Measurements from ENCODE around the gene MADCAM1. TPM values are rescaled to one million over a fixed set of nuclear protein-coding genes. Genes with fewer than 3 reads are reported as not detected.

Gene MADCAM1
- polyA plus RNA-seq, 1 experiment = not detected

GRCh38 chr19:524062-524674, 27.9 kb downstream of the MADCAM1 start:
- CTCF ChIA-PET = interaction anchor here (1.1 to 1.8 kb wide), 2 partner anchors 14 to 18 kb away, joined by 4 to 7 read pairs; no protein-coding TSS in a partner anchor
- H3K4me3 ChIP-seq (ENCODE audit: low read depth, low read length) = no peak overlapping the region
- POLR2A ChIA-PET = no interaction called here
- DNase-seq (ENCODE audit: low read depth, low spot score) = no peak
- H3K9me3 ChIP-seq (ENCODE audit: control insufficient read depth, insufficient read depth, low read length) = peaks cover 31% of the 10 kb centered on the region
- no peak overlapping the region for H3K27ac ChIP-seq (ENCODE audit: low read depth, low read length)
- TF ChIP-seq CTCF (IDR thresholded peaks at IDR 0.05; ENCODE audit: low read depth, low read length) = no peak
- H3K27me3 ChIP-seq (ENCODE audit: control insufficient read depth, insufficient read depth, low read length) = peaks cover 5% of the 10 kb centered on the region

- POLR2A ChIA-PET = no interaction called here
- Histone ChIP-seq H3K9me3 (ENCODE audit: control insufficient read depth, insufficient read depth, low read length) (peaks cover 25% of the 10 kb centered on the region), H3K27ac (ENCODE audit: low read depth, low read length) (no peak overlapping the region), H3K4me3 (ENCODE audit: low read depth, low read length) (no peak overlapping the region), H3K27me3 (ENCODE audit: control insufficient read depth, insufficient read depth, low read length) (peaks cover 5% of the 10 kb centered on the region)
- DNase-seq (ENCODE audit: low read depth, low spot score) = no peak
- TF ChIP-seq CTCF (IDR thresholded peaks at IDR 0.05; ENCODE audit: low read depth, low read length) = no peak
- CTCF ChIA-PET = interaction anchor here (1.1 to 1.8 kb wide), 2 partner anchors 14 to 19 kb away, joined by 4 to 7 read pairs; no protein-coding TSS in a partner anchor
Measured at GRCh38 chr19:525029-525428, 28.7 kb downstream of the MADCAM1 start.

GRCh38 chr19:525857-526419, 29.7 kb downstream of the MADCAM1 start:
- Histone ChIP-seq H3K4me3 (ENCODE audit: low read depth, low read length) (no peak overlapping the region), H3K9me3 (ENCODE audit: control insufficient read depth, insufficient read depth, low read length) (peaks cover 24% of the 10 kb centered on the region), H3K27me3 (ENCODE audit: control insufficient read depth, insufficient read depth, low read length) (peaks cover 5% of the 10 kb centered on the region), H3K27ac (ENCODE audit: low read depth, low read length) (no peak overlapping the region)
- ChIA-PET CTCF (interaction anchor here (1.1 kb wide), 1 partner anchor 15 kb away, joined by 5 read pairs; no protein-coding TSS in a partner anchor), POLR2A (interaction anchor here (0.7 kb wide), 1 partner anchor 47 kb away, joined by 4 read pairs; no protein-coding TSS in a partner anchor)
- DNase-seq (ENCODE audit: low read depth, low spot score) = no peak
- no peak for TF ChIP-seq CTCF (IDR thresholded peaks at IDR 0.05; ENCODE audit: low read depth, low read length)

GRCh38 chr19:530134-531008, 34.1 kb downstream of the MADCAM1 start:
- CTCF ChIA-PET = interaction anchor here (0.6 to 4.2 kb wide), 3 partner anchors 20 to 51 kb away, joined by 8 to 29 read pairs (median 10); partner anchors contain the start of gene TPGS1
- no peak for DNase-seq (ENCODE audit: low read depth, low spot score)
- Histone ChIP-seq H3K27me3 (ENCODE audit: control insufficient read depth, insufficient read depth, low read length) (peaks cover 3% of the 10 kb centered on the region), H3K4me3 (ENCODE audit: low read depth, low read length) (peak overlapping the region; percentile 75), H3K27ac (ENCODE audit: low read depth, low read length) (peak overlapping the region; percentile 57), H3K9me3 (ENCODE audit: control insufficient read depth, insufficient read depth, low read length) (peaks cover 4% of the 10 kb centered on the region; the same call in 1 of the 2 replicates)
- no peak for TF ChIP-seq CTCF (IDR thresholded peaks at IDR 0.05; ENCODE audit: low read depth, low read length)
- POLR2A ChIA-PET = interaction anchor here (0.6 to 2.1 kb wide), 5 partner anchors 15 to 53 kb away, joined by 3 to 10 read pairs (median 5); no protein-coding TSS in a partner anchor

All from AG04450 (cell line).